ENCODE data around the gene B4GALT5.

B4GALT5 gene

GRCh38 chr20:49602345-49603208, 111.1 kb downstream of the B4GALT5 start:
- TF ChIP-seq, protein P1, sequence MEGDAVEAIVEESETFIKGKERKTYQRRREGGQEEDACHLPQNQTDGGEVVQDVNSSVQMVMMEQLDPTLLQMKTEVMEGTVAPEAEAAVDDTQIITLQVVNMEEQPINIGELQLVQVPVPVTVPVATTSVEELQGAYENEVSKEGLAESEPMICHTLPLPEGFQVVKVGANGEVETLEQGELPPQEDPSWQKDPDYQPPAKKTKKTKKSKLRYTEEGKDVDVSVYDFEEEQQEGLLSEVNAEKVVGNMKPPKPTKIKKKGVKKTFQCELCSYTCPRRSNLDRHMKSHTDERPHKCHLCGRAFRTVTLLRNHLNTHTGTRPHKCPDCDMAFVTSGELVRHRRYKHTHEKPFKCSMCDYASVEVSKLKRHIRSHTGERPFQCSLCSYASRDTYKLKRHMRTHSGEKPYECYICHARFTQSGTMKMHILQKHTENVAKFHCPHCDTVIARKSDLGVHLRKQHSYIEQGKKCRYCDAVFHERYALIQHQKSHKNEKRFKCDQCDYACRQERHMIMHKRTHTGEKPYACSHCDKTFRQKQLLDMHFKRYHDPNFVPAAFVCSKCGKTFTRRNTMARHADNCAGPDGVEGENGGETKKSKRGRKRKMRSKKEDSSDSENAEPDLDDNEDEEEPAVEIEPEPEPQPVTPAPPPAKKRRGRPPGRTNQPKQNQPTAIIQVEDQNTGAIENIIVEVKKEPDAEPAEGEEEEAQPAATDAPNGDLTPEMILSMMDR (IDR thresholded peaks at IDR 0.05; ENCODE audit: low read length, missing control alignments), result no peak
- no peak for DNase-seq (ENCODE audit: low read depth)
- no peak overlapping the region for H3K4me3 ChIP-seq (replicated peaks; ENCODE audit: low read depth, low read length)

- DNase-seq (ENCODE audit: low read depth), result no peak
- H3K4me3 ChIP-seq (replicated peaks; ENCODE audit: low read depth, low read length), result no peak overlapping the region
- TF ChIP-seq, protein P1 (IDR thresholded peaks at IDR 0.05; ENCODE audit: low read length, missing control alignments), result no peak
Observed at GRCh38 chr20:49601153-49601924, 112.3 kb downstream of the B4GALT5 start.

DNA sequence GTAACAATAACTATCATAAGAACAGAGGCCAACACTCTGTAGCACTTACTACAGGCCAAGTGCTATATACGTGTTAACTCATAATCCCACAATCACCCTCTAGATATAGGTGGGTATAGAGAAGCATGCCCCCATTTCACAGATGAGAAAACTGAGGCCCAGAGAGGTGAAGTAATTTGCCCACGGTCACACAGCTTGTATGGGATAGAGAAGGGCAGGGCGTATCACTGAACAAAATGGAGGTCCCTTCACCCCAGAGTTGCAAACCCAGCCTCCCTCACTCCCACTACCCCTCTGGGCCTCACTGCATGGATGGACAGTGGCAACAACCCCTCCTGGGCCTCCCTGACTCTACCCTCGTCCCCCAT, 113.9 kb downstream of the B4GALT5 start:
- no peak overlapping the region for H3K4me3 ChIP-seq (replicated peaks; ENCODE audit: low read depth, low read length)
- DNase-seq (ENCODE audit: low read depth), result no peak
- TF ChIP-seq, protein P1 (IDR thresholded peaks at IDR 0.05; ENCODE audit: low read length, missing control alignments), result no peak

DNA sequence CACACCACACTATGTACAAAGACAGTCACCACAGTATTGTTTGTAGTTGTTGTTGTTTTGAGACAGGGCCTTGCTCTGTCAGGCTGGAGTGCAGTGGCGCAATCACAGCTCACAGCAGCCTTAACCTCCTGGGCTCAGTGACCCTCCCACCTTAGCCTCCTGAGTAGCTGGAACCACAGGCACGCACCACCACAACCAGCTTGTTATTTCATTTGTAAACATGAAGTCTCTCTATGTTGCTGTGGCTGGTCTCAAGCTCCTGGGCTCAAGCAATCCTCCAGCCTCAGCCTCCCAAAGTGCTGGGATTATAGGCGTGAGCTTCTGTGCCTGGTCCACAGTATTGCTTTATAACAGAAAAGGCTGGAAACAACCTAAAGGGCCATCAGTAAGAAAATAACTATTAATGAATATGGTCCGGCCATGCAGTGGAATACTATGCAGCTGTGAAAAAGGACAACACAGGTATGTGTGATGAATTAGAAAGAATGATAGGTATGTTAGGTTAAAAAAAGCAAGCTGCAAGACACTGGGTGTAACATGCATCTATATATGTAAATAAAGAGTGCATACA, 115.8 kb downstream of the B4GALT5 start:
- DNase-seq (ENCODE audit: low read depth), result no peak
- TF ChIP-seq, protein P1 (IDR thresholded peaks at IDR 0.05; ENCODE audit: low read length, missing control alignments), result no peak
- H3K4me3 ChIP-seq (replicated peaks; ENCODE audit: low read depth, low read length), result no peak overlapping the region

DNA sequence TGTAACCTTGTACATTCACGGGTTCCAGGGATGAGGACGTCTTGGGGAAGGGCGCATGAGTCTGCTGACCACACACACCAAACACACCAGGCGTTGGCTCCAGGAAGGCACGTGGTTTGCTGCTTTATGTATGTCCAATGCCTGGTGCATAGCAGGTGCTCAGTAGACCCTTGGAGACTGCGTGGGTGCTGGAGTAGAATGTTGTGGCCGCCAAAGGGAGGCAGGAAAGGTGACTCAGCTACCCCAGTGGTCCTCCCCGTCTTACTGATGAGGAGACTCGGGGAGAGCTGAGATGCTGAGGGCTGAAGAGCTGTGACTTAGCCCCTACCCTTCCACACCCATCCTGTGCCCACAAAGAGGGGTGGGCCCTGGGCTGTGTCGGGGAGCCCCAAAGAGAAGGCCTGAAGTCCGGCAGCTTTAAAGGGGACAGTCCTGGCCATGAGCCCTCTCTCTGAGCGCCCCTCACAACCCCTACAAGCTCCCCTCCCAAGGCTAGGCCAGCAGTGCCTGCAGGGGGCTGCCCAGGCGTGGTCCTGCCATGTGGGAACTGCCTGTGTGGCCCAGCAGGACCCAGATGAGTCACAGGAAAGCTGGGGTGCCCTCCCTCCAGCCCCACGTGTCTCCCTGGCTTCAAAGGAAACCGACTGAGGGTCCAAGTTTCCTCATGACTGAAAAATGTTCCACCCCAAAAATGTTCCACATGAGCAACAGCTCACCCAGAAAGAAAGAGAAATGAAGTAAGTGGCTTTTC, 117.7 kb downstream of the B4GALT5 start:
- TF ChIP-seq, protein P1 (IDR thresholded peaks at IDR 0.05; ENCODE audit: low read length, missing control alignments), result no peak
- H3K4me3 ChIP-seq (replicated peaks; ENCODE audit: low read depth, low read length), result no peak overlapping the region
- peak; percentile 45 for DNase-seq (ENCODE audit: low read depth)

GRCh38 chr20:49595346-49595745, 118.3 kb downstream of the B4GALT5 start:
- DNase-seq (ENCODE audit: low read depth), result no peak
- TF ChIP-seq, protein P1 (IDR thresholded peaks at IDR 0.05; ENCODE audit: low read length, missing control alignments), result no peak
- H3K4me3 ChIP-seq (replicated peaks; ENCODE audit: low read depth, low read length), result no peak overlapping the region
